T-helper 17 cell (primary cell): ENCODE results near the gene PLBD2. TPM values are rescaled to one million over a fixed set of nuclear protein-coding genes. Genes with fewer than 3 reads are reported as not detected.
A peak's percentile ranks its signal among the peaks of the same experiment; 100 is the strongest.

Source experiments
- ATAC-seq: fragments of 150-1000 bp; cut with Tn5 transposase; 2 replicates; pipeline ENCODE4 v1.10.0; 2021; ENCODE audit warnings: mild to moderate bottlenecking, moderate library complexity
- DNase-seq, 3 donors: peaks; one replicate each; pipeline versions ENCODE4 v3.0.0 to v3.0.0-alpha.2; 2020 to 2021
- H3K9me3 ChIP-seq: one replicate; pipeline ENCODE4 v1.7.0; 2013; ENCODE audit warnings: low read length, mild to moderate bottlenecking; ENCODE audit not compliant: control insufficient read depth, poor library complexity, severe bottlenecking
- H3K27ac Mint-ChIP-seq: one replicate; pipeline ENCODE4 v1.8.0; 2022; ENCODE audit warnings: mild to moderate bottlenecking, moderate library complexity, mixed read lengths
- H3K27me3 Mint-ChIP-seq: one replicate; pipeline ENCODE4 v1.8.0; 2022; ENCODE audit warnings: mixed read lengths
- H3K36me3 Mint-ChIP-seq: one replicate; pipeline ENCODE4 v1.8.0; 2022; ENCODE audit warnings: low read depth, mixed read lengths
- H3K4me1 Mint-ChIP-seq: one replicate; pipeline ENCODE4 v1.8.0; 2022; ENCODE audit warnings: mild to moderate bottlenecking, mixed read lengths
- H3K4me3 Mint-ChIP-seq: one replicate; pipeline ENCODE4 v1.8.0; 2022; ENCODE audit warnings: mild to moderate bottlenecking, moderate library complexity, mixed read lengths
- total RNA-seq, 4 donors: library from RNA in 2 of 4; stranded (reverse) in 2 of 4; gene quantifications; one replicate each; pipeline ENCODE4 v1.2.3 and lab custom pipeline; 2022 to 2026

Gene PLBD2
- total RNA-seq, 2 donors from 2014 or later = 14.0 to 19.0 TPM

DNA sequence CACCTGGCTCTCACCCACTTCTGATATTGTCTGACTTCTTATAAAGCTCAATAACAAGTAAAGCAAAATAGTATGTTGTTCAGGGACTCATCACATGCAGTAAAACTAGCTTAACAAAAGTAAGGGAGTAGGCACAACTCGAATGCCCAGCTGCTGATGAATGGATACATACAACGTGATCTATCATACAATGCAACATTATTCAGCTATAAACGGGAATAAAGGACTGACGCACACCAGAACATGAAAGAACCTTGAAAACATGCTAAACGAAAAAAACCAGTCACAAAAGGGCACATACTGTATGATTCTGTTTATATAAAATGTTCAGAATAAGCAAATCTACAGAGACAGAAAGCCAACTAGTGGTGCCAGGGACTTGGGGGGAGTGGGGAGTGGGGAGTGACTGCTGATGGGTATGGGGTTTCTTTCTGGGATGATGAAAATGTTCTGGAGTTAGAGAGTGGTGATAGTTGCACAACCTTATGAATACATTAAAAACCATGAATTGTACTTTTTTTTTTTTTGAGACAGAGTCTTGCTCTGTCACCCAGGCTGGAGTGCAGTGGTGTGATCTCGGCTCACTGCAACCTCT, 11.1 kb downstream of the PLBD2 start:
- Mint-ChIP-seq H3K36me3 (peaks cover 13% of the 10 kb centered on the region), H3K27ac (no peak overlapping the region), H3K27me3 (no peaks in the 10 kb centered on the region), H3K4me1 (peaks cover 17% of the 10 kb centered on the region), H3K4me3 (no peak overlapping the region)
- no peaks in the 10 kb centered on the region for H3K9me3 ChIP-seq
- DNase-seq (no peak), ATAC-seq (no peak)

DNA sequence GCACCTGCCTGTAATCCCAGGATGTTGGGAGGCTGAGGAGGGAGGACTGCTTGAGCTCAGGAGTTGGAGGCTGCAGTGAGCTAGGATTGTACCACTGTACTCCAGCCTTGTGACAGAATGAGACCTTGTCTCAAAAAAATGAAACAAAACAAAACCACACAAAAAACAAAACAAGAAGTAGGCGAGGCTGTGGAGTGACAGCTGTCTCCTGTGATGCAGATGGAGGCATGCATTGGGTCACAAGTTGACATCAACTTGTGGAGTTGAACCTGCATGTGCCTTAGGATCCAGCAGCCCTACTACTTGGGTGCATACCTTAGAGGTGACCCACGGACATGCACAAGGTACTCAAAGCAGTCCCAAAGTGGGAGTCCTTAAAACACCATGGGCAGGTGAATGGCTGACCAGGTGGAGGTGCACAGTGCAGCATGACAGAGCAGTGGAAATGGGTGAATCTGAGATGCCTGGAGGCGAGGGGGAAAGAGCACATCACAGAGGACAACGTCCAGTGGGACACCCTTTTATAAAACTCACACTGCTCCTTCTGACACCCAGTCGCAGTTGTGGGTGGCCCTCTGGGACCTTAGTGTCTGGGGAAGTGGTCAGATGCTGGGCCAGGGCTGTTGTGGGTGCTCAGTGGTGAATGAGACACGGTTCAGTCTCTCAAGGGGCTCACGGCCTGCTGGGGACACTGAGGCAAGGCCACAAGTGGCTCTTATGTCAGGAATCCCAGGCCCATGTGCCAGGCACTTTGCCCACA, 12.7 kb downstream of the PLBD2 start:
- DNase-seq (no peak), ATAC-seq (no peak)
- H3K36me3 Mint-ChIP-seq = peaks cover 13% of the 10 kb centered on the region
- H3K4me1 Mint-ChIP-seq = peaks cover 11% of the 10 kb centered on the region
- no peak overlapping the region for H3K27ac Mint-ChIP-seq
- H3K9me3 ChIP-seq = no peaks in the 10 kb centered on the region
- no peaks in the 10 kb centered on the region for H3K27me3 Mint-ChIP-seq
- H3K4me3 Mint-ChIP-seq = no peak overlapping the region

DNA sequence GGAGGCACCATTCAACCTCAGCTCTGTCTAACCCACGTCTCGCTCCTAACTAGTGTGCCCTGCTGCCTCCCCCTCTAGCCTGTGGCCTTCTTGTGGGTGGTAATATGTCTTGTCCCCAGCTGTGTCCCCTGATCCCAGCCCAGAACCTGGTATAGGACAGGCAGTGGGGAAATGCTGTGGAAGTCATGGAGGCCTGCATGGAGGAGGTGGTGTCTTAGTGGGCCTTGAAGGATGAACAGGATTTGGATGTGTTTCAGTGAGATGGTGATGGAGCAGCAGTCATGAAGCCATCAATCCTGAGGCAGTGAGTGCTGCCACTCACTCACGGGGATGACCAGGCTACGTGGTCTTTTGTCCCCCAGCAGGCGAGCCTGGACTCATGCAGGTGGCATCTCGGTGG, 13.4 kb downstream of the PLBD2 start:
- ATAC-seq (no peak), DNase-seq (no peak)
- peaks cover 13% of the 10 kb centered on the region for H3K36me3 Mint-ChIP-seq
- H3K27ac Mint-ChIP-seq = no peak overlapping the region
- no peaks in the 10 kb centered on the region for H3K27me3 Mint-ChIP-seq
- no peaks in the 10 kb centered on the region for H3K9me3 ChIP-seq
- peaks cover 9% of the 10 kb centered on the region for H3K4me1 Mint-ChIP-seq
- no peak overlapping the region for H3K4me3 Mint-ChIP-seq

DNA sequence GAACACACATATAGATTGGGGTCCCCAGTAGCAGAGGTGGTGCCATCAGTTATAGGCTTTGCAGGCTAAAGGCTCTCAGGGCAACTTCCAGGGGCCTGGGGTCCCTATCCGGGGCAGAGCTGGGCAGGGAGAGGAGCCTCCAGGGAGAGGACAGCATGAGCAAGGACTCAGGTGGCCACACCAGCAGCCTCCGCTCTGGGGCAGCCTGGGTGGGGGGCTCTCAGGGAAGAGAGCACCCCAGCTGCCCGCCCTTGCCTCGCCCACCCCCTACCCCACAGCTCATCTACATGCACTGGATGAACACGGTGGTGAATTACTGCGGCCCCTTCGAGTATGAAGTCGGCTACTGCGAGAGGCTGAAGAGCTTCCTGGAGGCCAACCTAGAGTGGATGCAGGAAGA, 14.0 kb downstream of the PLBD2 start:
- H3K36me3 Mint-ChIP-seq = peaks cover 13% of the 10 kb centered on the region
- H3K9me3 ChIP-seq = no peaks in the 10 kb centered on the region
- H3K27ac Mint-ChIP-seq = no peak overlapping the region
- H3K27me3 Mint-ChIP-seq = no peaks in the 10 kb centered on the region
- no peak for DNase-seq
- H3K4me1 Mint-ChIP-seq = peaks cover 9% of the 10 kb centered on the region
- ATAC-seq = no peak
- no peak overlapping the region for H3K4me3 Mint-ChIP-seq

DNA sequence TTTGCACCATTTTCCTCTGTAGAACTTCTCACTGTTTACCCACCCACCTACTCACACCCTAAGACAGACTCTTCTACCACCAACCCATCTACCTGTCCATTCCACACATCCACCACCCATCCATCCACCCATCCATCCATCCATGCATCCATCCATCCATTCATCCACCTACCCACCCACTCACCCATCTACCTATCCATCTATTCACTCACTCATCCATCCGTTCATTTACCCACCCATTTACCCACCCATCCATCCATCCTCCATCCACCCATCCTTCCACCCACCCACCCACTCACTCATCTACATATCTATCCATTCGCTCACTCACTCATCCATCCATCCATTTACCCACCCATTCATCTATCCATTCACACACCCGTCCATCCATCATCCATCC, 15.1 kb downstream of the PLBD2 start:
- no peaks in the 10 kb centered on the region for H3K27me3 Mint-ChIP-seq
- H3K4me3 Mint-ChIP-seq = no peak overlapping the region
- H3K4me1 Mint-ChIP-seq = peaks cover 9% of the 10 kb centered on the region
- ATAC-seq (no peak), DNase-seq (no peak)
- no peak overlapping the region for H3K27ac Mint-ChIP-seq
- no peaks in the 10 kb centered on the region for H3K9me3 ChIP-seq
- H3K36me3 Mint-ChIP-seq = peaks cover 12% of the 10 kb centered on the region

DNA sequence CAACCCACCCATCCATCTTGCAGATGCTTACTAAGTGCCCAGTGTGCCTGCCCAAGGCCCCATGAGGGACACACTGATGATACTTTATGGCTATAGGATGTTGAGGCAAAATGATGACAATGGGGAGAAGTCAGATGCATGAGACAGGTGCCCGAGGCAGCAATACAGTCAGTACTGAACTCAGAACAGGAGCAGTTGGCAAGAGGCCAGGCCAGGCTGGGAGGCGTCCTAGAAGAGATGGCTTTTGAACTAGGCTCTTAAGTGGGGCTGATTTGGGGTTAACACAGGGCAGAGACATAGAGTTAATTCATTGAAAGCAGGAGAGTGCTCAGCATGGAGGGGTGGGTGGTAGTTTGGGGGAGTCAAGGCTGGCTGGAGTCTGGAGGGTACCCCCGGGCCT, 15.6 kb downstream of the PLBD2 start:
- Mint-ChIP-seq H3K4me3 (no peak overlapping the region), H3K27ac (no peak overlapping the region), H3K36me3 (peaks cover 10% of the 10 kb centered on the region), H3K27me3 (no peaks in the 10 kb centered on the region), H3K4me1 (peaks cover 6% of the 10 kb centered on the region)
- no peaks in the 10 kb centered on the region for H3K9me3 ChIP-seq
- DNase-seq (no peak), ATAC-seq (no peak)

DNA sequence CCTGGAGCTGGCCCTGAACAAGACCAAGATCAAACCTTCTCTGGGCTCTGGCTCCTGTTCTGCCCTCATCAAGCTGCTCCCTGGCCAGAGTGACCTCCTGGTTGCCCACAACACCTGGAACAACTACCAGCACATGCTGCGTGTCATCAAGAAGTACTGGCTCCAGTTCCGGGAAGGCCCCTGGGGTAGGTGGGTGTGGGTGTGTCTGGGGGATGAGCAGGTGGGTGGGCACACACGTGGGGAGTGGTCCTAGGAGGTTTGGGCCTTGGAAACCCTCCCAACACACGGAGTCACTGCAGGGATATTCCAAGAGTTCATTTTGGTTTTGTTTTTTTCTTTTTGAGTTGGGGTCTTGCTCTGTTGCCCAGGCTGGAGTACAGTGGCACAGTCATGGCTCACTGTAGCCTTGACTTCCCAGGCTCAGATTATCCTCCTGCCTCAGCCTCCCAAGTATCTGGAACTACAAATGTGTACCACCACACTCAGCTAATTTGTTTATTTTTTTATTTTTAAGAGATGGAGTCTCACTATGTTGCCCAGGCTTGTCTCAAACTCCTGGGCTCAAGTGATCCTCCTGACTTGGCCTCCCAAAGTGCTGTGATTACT, 16.5 kb downstream of the PLBD2 start:
- ATAC-seq (no peak), DNase-seq (no peak)
- H3K4me1 Mint-ChIP-seq = peaks cover 6% of the 10 kb centered on the region
- H3K27me3 Mint-ChIP-seq = no peaks in the 10 kb centered on the region
- no peak overlapping the region for H3K4me3 Mint-ChIP-seq
- H3K36me3 Mint-ChIP-seq = peaks cover 10% of the 10 kb centered on the region
- H3K9me3 ChIP-seq = no peaks in the 10 kb centered on the region
- no peak overlapping the region for H3K27ac Mint-ChIP-seq

DNA sequence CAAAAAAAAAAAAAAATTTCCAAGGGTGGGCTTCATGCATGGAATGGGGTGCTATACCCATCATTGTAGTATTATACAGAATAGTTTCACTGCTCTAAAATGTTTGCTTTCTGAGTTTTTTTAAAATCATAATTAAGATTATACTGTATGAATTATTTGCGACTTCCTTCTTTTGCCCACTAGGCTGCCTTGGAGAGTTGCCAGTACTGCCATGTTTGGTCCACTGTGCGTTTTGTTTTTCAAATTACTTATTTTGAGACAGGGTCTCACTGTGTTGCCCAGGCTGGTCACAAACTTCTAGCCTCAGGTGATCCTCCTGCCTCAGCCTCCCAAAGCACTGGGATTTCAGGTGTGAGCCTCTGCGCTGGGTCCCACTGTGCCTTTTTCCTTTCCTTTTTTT, 19.9 kb downstream of the PLBD2 start:
- DNase-seq (no peak), ATAC-seq (no peak)
- H3K27me3 Mint-ChIP-seq = no peaks in the 10 kb centered on the region
- H3K4me1 Mint-ChIP-seq = peaks cover 2% of the 10 kb centered on the region
- peaks cover 6% of the 10 kb centered on the region for H3K36me3 Mint-ChIP-seq
- no peak overlapping the region for H3K27ac Mint-ChIP-seq
- no peak overlapping the region for H3K4me3 Mint-ChIP-seq
- no peaks in the 10 kb centered on the region for H3K9me3 ChIP-seq

DNA sequence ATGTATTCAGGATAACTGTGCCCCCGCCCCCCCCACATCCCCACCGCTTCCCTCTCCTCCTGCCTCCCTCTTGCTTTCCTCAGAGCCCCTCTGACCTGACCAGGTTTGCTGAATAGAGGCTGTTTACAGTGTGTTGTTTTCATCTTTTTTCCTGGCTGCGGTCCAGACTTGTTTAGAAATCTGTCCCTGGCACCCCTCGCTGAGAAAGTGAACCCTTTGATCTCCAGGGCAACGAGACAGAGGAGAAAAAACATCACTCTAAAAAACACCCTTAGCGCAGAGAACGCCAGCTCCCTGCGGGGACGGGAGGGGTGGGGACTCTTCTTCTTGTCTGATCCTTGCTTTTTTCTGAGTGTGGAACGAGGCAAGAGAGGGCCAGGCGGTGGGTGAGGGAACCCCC, 22.8 kb downstream of the PLBD2 start:
- no peaks in the 10 kb centered on the region for H3K9me3 ChIP-seq
- Mint-ChIP-seq H3K4me1 (peaks cover 2% of the 10 kb centered on the region), H3K4me3 (no peak overlapping the region), H3K27me3 (no peaks in the 10 kb centered on the region), H3K36me3 (peaks cover 5% of the 10 kb centered on the region), H3K27ac (no peak overlapping the region)
- DNase-seq (no peak), ATAC-seq (no peak)

DNA sequence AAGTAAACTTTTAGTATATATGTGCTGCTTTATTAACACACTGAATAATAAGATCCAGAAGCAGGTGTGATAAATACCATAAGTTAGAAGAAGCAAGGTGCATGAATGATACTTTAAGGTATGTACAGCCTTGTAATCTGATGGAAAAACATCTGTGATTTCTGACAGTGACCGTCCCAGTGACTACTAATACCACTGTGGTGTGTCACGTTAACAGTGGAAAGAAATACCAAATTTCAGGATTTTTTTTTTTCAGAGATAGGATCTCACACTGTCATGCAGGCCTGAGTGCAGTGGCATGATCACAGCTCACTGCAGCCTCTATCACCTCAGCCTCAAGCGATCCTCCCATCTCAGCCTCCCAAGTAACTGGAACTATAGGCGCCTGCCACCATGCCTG, 23.8 kb downstream of the PLBD2 start:
- Mint-ChIP-seq H3K27ac (no peak overlapping the region), H3K4me3 (no peak overlapping the region), H3K36me3 (peaks cover 5% of the 10 kb centered on the region), H3K4me1 (peaks cover 2% of the 10 kb centered on the region), H3K27me3 (no peaks in the 10 kb centered on the region)
- DNase-seq = no peak
- no peak for ATAC-seq
- H3K9me3 ChIP-seq = no peaks in the 10 kb centered on the region

DNA sequence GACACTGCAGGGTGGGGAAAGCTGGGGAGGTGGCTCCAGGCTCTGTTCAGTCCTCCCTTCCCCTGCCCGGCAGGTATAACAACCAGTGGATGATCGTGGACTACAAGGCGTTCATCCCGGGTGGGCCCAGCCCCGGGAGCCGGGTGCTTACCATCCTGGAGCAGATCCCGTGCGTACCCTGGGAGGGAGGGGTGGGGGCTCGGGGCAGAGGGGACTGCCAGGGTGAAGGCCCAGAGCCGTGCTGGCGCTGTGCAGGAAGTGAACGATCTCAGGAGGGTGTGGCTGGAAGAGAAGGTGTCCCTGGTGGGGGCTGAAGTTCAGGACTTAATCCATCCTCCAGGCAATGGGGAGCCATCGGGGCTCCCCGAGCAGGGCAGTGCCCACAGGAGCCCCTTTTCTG, 26.4 kb downstream of the PLBD2 start:
- H3K36me3 Mint-ChIP-seq = peaks cover 5% of the 10 kb centered on the region

DNA sequence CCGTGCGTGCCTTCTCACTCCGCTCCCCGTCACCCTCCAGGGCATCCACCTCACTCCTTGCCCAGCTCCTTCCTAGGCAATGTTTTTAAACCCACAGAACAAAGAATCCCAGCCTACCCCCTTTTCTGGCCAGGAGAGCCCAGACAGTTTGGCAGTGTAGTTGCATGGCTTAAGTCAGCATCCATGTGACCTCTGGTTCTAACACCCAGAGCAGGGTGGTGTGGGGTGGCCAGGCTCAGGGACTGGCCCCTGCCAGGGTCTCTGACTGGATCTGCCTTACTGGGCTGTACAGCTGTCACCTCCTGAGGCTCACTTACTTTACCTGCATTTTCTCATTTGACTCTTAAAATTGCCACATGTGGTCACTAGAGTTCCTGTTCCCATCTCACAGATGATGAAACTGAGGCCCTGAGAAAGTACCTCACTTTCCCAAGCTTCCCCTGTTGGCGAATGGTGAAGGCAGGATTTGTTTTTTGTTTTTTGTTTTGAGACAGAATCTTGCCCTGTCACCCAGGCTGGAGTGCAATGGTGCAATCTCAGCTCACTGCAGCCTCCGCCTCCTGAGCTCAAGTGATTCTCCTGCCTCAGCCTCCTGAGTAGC, 27.0 kb downstream of the PLBD2 start:
- Mint-ChIP-seq H3K4me3 (no peak overlapping the region), H3K27ac (peak overlapping the region; percentile 24), H3K36me3 (peaks cover 5% of the 10 kb centered on the region), H3K27me3 (no peaks in the 10 kb centered on the region), H3K4me1 (peaks cover 2% of the 10 kb centered on the region)
- no peaks in the 10 kb centered on the region for H3K9me3 ChIP-seq
- ATAC-seq (no peak), DNase-seq (no peak)

More for the DNA sequence above, 26.4 kb downstream of the PLBD2 start:
- DNase-seq = no peak
- Mint-ChIP-seq H3K4me1 (peaks cover 2% of the 10 kb centered on the region), H3K27me3 (no peaks in the 10 kb centered on the region), H3K4me3 (no peak overlapping the region), H3K27ac (no peak overlapping the region)
- no peak for ATAC-seq
- H3K9me3 ChIP-seq = no peaks in the 10 kb centered on the region

DNA sequence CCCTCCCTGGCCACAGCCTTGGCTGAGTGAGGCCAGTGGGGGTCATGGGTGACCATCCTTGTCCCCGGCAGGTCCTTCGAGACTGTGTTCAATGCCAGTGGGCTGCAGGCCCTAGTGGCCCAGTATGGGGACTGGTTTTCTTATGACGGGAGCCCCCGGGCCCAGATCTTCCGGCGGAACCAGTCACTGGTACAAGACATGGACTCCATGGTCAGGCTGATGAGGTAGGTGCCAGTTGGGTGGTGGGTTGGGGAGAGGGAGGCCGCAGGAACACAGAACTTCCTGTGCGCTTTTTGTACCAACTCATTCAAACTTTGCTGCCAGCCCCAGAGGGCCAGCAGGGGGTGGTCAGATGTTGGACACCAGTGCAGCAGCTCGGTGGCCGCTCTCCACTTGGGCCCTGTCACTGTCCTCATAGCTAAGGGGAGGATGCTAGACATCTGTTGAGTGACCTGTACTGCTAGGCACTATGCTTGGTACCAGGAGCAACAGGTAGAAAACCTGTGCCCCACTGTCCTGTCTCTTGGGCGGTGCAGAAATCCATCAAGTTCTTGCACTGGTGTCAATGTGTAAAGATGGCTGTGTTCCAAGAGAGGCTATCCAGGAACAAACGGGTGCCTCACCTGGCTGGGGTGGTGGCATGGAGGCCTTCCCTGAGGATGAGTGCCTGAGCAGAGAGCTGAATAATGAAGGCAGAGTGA, 28.6 kb downstream of the PLBD2 start:
- DNase-seq = no peak
- no peak for ATAC-seq
- H3K4me3 Mint-ChIP-seq = no peak overlapping the region
- H3K27ac Mint-ChIP-seq = no peak overlapping the region
- peaks cover 5% of the 10 kb centered on the region for H3K36me3 Mint-ChIP-seq
- no peaks in the 10 kb centered on the region for H3K9me3 ChIP-seq
- H3K4me1 Mint-ChIP-seq = peaks cover 2% of the 10 kb centered on the region
- H3K27me3 Mint-ChIP-seq = no peaks in the 10 kb centered on the region
